Stimulated activated naive CD4-positive, alpha-beta T cell treated with Interleukin-2 at 50 U/mL for 16 hours (primary cell): Measurements from ENCODE around the gene IGSF10.

Source experiments
- DNase-seq: peaks from one replicate; lab custom pipeline; 2025; lab: John Stamatoyannopoulos, UW

The IGSF10 gene

GRCh38 chr3:151419806-151420205, 41.1 kb downstream of the IGSF10 start:
- no peak for DNase-seq

DNA sequence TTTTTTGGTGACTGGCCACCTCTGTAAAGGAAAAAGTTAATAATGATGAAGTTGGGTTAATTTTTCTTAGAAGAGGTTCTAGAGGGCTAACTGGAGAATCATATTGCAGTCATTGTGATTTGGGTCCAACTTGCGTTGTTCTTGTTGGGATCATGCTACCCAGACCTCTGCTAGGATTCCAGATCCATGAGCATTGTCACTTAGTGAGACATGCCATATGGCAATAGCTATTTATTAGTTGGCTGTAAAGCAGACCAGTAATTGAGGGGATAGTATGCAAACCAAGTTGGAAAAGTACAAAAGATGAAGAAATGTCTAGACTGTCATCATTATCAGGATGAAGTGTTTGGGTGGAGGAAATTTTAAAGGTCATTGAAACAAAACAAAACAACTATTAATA, 45.6 kb downstream of the IGSF10 start:
- DNase-seq: no peak

- no peak for DNase-seq
Measured at GRCh38 chr3:151412989-151413388, 47.9 kb downstream of the IGSF10 start.
